GM12873 (cell line): ENCODE results near the gene PARD3B.

ENCODE experiments used
- CTCF ChIP-seq: IDR thresholded peaks from 2 replicates; pipeline ENCODE4 v1.5.1; 2012; ENCODE audit warnings: low read depth, mild to moderate bottlenecking, moderate library complexity, low read length, control low read depth; ENCODE audit not compliant: insufficient read depth; ENCODE audit errors: missing control alignments

PARD3B gene

GRCh38 chr2:204900910-204901309 is 355.6 kb downstream of the PARD3B start:
- no peak for TF ChIP-seq CTCF

GRCh38 chr2:204901591-204901990 is 356.3 kb downstream of the PARD3B start:
- no peak for TF ChIP-seq CTCF

- no peak for TF ChIP-seq CTCF
These were observed 364.5 kb downstream of the PARD3B start for GRCh38 chr2:204909791-204910190.

- TF ChIP-seq CTCF, result no peak
These were observed 368.0 kb downstream of the PARD3B start for GRCh38 chr2:204913312-204913711.

GRCh38 chr2:204913854-204914464 is 368.7 kb downstream of the PARD3B start:
- no peak for TF ChIP-seq CTCF

GRCh38 chr2:204914708-204915107 is 369.4 kb downstream of the PARD3B start:
- no peak for TF ChIP-seq CTCF

- no peak for TF ChIP-seq CTCF
These were observed 371.9 kb downstream of the PARD3B start for GRCh38 chr2:204917089-204917701.
